A204.1 (cell line): ENCODE results near the gene GAS1.

Experiments
- FAIRE-seq: peaks from 2 replicates; lab custom pipeline; 2012; peaks lifted over from hg19 to GRCh38; lab: Jason Lieb, UNC

GAS1 gene

DNA sequence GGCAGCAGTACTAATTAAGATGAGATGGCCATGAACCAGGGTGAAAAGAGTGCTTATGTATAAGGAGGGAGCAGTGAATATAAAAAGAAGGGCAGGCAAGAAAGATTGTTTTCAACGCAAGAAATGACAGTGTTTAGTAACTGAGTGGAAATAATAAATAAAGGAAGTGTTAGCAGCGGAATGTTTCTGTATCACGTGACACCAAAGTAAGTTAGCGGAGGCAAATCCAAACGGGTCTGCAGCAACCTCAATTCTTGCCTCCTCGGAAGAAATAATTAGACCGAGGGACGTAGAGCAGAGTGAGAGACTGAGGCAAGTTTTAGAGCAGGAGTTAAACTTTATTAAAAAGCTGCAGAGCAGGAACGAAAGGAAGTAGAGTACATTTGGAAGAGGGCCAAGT is 15.4 kb upstream of the GAS1 start:
- no peak for FAIRE-seq

DNA sequence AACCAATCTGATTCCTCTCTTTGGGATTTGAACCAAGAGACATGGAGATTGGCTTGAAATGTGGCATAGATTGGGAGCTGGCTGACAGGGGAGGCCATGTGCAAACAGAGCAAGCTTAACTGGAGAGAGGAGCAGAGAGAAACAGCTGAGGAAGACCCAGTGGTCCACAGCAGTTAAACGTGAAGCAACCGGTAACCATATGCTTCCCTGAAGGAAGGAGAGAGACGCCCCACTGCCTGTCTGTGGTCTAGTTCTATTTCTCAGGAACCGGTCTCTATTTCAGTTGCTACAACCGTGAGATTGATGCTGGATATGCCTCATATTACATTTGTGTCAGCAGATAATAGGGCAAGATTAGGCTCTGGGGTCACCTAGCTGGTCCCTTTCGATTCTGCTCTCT is 13.6 kb upstream of the GAS1 start:
- FAIRE-seq, result no peak

DNA sequence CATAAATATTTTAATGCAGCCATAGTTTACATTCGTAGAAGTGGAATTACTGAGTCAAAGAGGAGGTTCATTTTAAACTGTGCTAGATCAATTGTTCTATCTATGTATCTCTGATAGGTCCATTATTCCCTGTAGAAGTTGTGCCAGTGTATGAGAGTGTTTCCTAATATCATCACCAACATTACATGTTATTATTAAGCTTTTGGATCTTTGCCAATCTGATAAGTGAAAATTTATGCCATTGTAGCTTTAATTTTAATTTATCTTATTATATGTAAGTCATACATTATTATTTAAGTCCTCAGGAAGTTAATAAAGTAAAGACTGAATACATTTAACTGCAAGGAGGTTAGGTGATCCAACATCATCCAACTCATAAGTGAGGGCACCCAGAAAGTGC is 10.9 kb upstream of the GAS1 start:
- FAIRE-seq, result no peak

DNA sequence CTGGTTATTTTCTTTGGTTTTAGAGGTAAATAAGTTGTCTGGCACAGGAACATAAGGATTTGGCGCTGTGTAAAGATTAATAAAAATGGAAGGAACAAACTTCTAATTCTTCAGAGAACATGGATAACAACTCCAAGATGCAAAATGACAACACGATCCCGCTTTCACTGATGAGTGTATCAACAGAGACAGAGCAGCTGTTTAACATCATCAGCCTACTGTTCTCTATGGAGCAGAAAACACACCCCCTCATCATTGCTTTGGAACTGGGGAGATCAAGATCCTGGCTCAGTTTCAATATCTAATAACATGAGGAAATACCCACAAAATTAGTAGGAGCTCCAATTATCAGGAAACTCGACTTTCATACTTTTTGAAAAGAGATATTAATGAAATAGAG is 8.3 kb upstream of the GAS1 start:
- no peak for FAIRE-seq

DNA sequence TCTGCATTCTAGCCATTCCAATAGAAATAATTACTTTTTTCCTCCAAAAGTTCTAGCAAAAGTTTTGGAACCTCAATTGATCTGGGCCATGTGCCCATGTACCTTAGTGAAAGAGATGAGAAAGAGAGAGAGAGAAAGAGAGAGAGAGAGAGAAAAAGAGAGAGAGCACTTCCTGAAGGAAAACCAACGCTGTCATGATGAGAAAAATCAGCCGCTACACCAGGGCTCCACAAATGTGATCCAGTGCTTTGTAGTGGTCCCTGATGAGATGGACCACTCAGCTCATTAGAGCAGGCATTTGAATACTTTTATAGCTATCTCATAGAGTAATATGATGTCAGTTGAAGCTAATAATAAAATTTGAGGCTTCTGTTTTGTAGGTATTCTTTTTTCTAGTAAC is 7.7 kb upstream of the GAS1 start:
- no peak for FAIRE-seq

DNA sequence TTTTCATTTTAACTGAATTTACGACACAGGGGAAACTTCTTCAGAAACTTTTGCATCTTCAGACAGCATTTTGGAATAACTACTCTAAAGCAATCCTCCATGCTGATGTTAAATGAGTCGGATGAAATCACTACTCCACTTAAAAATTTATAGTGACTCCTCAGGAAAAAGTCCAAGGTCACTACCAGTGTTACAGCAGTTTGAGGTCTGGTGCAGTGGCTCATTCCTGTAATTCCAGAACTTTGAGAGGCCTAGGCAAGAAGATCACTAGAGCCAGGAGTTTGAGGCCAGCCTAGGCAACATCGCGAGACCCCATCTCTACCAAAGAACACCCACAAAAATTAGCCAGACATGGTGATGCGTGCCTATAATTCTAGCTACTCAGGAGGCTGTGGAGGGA is 5.9 kb upstream of the GAS1 start:
- no peak for FAIRE-seq

DNA sequence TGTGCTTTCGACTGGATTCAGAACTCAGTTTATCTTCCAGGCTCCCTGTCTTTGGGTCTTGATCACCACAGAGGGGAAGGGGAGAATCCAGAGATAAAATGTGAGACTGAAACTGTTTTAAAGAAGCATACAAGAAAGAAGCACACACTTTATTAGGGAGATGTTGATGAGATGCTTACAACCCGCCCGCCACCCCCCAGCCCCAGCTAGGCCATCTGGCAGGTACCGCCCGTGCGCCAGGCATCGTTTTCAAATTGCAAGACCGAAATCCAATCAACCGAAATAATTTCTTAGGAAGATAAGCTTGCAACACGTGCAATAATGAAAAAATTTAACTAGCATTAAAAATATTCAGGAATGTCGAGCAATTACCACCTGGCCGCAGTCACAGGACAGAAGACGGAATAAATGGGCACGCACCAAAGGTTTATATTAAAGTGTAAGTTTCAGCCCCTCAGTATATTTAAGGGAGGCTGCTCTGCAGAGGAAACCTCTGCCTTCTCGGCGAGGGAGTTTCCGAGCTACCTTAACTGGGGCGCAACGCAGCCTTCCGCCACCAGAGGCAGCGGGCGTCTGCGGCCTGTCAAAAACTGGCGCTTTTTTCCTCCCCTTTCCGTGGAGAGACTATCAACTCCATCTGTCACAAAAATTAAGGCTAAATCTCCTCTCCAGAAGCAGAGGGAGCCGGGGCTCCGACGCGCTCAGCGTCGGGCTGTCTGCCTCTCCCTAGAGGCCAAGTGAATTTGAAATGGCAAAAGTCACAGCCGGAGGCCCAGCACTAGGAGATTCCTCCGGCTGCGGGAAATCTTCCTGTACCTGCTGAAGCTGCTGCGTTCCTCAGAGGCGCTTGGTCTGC is 996 bp upstream of the GAS1 start:
- FAIRE-seq, result no peak

DNA sequence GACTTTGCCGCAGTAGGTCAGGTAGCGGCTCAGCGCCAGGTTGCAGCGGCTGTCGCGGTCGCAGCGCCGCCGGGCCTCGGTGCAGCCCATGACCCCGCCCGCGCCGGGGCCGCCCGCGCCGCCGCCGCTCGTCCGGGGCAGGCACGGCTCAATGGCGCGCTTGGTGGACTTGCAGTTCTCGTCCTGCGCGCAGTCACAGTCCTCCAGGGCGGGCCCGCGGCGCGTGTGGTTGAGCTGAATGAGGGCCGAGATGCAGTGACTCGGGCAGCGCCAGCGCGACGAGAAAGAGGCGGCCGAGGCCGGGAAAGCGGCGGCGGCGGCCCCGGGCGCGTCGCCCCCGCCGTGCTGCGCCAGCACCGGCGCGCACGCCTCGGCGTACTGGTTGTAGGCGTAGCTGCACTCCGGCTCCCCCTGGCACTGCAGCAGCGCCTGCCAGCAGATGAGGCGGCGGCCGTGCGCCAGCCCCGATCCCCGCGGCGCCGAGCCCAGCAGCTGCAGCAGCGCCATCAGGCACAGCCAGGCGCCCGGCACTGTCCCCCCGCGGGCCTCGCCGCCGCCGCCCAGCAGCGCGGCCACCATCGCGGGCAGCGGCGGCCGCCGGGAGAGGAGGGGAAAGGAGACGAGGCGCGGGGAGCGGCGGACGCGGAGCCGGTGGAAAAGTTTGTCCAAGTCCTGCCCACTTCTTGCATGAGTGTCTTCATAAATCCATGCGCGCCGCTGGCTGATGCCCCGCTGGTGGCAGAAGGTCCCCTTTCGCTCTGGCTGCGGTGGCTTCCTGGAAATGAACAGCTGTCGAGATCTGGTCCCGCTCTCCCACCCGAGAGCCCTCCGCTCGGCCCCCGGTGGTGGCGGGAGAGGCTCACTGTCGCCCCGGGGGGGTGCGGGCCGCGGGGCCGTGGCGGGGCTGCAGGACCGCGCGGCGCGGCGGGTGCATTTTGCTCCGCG is 833 bp downstream of the GAS1 start:
- FAIRE-seq, result no peak

DNA sequence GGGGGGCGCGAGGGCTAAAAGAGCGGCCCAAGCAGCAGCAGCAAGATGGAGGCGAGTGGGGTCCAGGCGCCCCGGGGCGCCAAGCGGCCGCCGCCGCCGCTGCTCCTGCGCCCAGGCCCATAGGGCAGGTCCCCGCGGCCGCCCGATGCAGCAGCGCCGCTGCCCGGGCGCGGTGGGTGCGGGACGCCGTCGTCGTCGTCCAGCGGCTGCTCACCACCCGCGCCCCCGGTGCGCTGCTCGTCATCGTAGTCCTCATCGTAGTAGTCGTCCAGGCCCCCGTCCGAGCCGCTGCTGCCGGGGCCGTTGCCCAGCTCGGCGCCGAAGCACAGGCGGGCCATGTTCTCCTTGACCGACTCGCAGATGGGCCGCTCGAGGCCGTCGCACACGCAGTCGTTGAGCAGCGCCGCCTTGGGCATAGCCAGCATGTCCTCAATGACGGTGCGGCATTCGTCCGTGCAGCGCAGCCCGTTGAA is 1.5 kb downstream of the GAS1 start:
- no peak for FAIRE-seq

DNA sequence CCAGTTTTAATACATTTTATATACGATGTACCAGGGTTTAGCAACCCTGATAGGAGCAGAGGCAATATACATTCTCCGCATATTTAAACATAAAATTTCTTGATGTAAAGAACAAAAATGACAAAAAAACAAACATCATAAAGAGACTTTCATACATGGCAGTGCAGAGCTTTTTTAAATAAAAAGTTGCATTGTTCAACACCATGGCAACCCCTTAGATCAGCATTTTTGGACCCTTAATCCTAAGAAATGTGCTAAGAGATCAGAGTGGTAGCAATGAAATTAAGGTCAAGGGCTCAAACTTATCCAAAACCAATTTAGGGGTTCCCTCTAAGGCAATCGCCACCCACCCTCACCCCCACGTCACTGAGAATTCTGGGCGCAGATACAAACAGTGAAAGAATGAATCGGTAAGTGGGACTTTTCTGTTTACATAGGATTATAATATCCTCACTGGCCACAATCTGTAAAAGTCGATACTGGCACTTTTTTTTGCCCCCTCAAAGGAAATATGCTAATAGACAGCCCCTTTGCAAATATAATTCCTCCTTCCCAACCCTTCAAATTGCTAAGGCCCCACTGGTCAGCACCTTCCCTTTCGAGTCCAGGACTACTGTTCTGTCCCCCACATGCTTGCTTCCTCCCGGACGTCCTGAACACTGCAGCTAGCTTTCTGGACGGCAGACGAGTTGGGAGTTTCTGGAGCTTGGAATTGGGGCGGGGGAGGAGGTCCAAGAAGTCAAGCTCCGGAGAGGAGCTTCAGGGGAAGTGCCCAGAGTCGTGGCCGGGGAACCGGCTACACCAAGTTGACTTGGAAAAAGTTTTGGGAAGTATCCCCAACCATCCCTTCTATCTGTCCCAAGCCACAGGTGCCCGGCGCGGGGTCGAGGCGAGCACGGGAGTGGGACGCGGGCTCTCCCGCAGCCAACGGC is 2.2 kb downstream of the GAS1 start:
- FAIRE-seq, result no peak

DNA sequence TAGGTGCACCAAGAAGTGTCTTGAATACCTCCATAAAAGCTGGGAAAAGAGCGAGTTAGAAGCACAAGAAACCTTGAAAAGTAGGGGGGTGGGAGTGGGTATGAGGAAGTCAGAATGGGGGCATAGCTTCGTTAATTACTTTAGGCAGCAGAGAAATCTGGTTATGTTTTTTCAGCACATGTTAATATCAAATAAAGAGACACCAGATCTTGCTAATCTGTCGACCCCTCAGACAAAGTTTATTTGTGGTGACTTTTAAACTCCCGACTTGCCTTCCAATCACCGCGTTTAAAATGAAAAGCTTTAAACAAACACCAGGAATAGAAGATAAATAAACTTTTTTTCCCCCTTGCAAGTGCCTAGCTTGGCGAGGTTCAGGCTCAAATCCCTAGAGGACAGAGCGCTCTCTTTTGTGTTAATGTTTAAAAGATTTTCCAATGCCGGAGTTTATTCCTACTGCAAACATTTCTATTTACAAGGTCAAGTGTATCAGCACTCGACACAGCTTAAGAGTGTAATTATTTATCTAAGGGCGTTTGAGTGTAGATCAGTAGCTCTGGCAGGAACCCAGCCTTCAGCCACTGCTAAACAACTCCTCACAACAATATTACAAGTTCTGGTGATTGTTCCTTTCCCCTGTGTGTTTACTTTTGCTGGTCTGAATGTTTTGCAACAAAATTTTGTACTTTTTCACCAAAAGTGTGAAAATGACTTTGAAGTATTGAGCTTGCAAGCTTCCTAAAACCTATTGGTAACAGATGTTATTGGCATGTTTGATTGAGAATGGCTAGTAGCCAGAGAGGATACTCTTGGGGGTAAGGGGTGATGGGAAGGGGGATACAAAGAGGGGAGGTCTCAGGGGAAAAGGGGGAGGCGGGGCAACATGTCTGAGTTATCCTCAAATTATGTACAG is 3.8 kb downstream of the GAS1 start:
- no peak for FAIRE-seq

DNA sequence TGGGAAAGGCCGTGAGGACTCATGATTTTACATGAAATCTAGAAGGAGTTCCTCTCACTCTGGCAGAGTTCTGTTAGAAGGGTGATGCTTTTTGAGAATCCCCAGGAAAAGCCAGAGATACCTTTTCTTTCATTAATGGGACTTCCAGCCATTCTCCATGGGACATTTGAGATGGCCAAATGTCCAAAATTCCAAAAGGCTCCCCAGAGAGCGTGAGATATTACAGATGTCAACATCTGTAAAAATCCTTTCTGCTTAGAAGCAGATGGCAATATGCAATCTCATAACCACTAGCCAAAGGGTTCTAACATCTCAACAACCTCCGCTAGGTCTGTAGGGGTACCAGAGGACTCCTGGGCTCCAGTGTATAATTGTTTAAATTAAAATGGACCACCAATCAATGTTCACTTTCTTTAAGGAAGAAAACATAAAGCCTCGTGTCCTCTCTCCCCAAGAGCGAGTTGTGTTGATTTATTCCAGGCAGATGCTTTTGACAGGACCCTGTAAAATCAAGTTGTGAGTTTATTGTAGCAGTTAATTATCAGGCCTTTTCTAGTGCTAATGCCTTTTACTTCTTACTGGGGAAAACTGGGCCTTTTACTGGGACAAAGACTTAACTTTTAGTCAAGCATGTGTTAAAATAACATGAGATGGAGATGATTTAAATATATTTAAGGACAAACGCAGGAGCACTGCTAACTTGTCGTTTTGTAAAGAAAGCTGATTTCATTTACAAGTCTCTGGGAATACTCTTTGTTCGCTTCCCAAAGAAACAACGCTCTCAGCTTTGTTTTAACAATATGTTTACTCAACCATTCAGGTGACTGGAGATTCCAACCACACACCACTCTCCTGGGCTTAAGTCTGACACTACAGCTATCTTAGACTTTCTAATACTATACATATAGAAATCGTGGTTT is 4.8 kb downstream of the GAS1 start:
- FAIRE-seq, result no peak

DNA sequence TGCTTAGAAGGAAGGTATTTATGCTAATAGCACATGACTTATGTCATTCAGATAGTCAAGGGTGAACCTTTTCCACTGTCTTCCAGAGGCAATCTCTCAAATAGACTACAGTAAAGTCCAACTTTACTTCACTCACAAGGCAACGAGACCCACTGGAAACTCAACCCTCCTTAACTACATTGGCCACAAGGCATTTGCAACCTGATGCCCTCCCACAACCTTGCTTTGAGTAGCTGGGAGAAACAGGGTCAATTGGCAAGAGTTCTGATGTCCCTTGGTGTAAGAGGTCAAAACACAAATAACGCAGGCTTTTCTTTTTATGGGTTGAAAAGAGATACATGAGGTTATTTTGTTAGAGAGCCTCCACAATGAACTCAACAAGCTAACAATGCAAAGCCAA is 6.1 kb downstream of the GAS1 start:
- no peak for FAIRE-seq

DNA sequence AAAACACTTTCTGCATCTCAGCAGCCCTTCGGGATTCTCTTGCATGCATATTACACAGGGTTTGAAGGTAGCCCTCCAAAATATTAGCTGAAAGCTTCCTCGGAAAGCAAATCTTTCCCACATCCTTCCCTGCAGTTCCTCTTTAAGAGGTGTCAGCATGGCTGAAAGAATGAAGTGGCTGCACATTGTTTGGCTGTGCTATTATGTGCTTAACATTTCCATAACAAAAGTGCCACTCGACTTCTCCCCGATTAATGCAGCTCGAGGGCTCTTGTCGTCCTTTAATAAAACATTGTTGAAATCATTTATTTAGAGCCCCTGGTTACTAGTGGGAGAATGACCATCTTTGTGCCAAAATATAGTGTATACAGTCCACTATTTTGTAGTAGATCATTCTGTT is 6.5 kb downstream of the GAS1 start:
- FAIRE-seq, result no peak

DNA sequence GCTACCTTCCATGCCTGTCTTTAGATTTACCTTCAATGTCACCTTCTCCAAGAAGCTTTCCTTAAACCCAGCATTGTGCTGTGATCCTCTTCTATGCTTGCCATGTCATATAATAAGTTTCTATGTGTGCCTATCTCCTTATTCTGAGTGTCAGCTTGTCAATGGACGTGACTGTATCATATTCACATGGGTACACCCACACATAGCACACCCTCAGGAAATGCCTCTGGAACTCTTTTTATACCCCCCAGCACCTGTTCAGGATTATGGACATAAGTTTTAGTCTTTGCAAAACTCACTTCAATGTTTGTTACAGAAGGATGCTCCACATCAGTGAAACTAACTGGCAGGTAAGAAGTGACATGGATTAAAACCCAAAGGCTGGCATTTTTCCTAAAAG is 7.4 kb downstream of the GAS1 start:
- FAIRE-seq, result no peak

DNA sequence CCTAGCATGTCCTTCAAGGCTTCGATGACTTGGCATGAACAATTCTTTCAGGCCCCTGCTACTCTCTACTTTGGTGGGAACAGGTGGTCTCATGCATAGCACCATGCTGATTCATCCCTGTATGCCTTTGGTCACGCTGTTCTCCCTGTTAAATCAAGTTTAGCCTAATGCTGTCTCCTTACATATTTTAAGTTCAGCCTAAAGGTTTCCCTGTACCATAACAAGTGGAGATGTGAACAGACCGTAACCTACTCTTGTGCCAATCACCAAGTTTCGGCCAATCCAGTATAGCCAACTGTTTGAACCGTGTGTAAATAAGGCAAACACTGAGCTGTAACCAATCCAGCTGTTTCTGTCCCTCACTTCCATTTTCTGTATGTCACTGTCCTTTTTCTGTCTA is 8.0 kb downstream of the GAS1 start:
- FAIRE-seq, result no peak

DNA sequence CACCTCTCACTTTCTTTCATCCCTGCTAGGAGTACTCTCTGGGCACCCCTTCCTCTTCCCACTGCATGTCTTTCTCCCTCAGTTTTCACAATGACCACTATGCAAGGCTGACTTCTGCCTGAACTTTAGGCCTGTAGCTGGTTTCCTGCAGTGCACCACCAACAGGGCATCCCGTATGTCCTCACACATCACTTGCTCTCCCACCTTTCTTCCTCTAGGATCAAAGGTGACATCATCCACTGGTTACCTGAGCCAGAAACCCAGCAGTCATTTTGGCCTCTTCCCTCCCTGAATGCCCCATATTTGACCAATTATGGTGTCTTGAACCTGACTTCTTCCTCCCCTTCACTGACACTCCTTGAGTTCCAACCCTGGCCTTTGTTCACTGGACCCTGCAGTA is 8.5 kb downstream of the GAS1 start:
- no peak for FAIRE-seq

DNA sequence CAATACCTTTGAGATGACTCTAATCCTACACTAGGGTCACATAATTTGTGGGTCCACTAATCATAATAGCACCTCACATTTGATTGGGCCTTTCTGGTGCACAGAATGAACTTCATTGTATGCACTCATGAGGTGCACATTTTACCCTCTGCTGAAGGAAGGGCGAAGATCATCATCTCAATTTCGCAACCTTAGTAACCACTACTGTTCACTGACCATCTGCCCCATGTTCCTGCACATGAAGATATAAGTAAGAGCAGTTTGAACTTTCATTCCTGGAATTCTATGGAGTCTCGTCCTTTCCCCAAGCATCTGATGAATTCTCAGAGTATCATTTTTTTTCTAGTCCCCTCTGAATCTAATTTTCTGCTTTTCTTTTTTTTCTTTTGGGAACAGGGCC is 21.2 kb downstream of the GAS1 start:
- FAIRE-seq, result no peak

DNA sequence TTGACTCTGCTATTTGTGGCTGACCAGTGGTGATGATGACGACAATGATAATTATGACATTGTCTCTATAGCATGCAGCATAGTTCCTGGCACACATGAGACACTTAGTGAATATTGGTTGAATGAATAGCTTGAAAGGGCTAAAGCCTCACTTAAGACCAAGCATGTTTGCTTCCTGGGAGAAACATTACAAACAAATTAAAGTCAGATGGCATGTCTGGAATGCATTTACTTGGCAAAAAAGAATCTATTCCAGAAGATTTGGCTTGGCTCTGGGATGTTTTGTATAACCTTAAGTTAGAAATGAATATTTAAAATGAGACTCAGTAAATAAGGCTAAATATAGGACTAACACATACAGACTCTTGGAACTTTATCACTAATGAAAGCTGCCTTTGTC is 21.6 kb downstream of the GAS1 start:
- FAIRE-seq, result no peak

DNA sequence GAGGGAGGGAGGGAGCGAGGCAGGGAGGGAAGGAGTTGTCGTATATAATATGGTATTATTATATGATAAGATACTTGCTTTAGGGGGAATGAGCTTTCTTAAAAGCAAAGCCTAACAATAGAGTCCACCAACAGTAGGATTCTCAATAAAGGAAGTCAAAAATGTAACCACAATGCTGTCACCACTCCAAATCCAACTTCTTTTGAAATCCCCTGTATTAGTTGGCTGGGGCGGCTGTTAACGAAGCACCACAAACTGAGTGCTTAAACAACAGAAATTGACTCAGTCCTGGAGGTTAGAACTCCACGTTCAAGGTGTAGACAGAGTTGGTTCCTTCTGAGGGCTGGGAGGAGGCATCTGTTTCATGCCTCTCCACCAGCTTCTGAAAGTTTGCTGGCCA is 23.1 kb downstream of the GAS1 start:
- FAIRE-seq, result no peak
